Measurements from ENCODE around the gene IDI1.

IDI1 gene

GRCh38 chr10:990808-991207, 58.1 kb downstream of the IDI1 start:
- DNase-seq, result no peak
